ENCODE measurements around the gene DNAH14.

The DNAH14 gene

GRCh38 chr1:225253173-225253572 lies 323.7 kb downstream of the DNAH14 start (continued):
- TF ChIP-seq ELK4 (IDR thresholded peaks at IDR 0.05; ENCODE audit: borderline replicate concordance, low read depth, low read length), result no peak
- TF ChIP-seq ZNF23 (tag by site-specific recombination; IDR thresholded peaks at IDR 0.05; ENCODE audit: borderline replicate concordance), result no peak
- no peak for TF ChIP-seq BCL11A (tag by site-specific recombination; IDR thresholded peaks at IDR 0.05; ENCODE audit: low read depth)
- no peak for TF ChIP-seq CTCF (tag by site-specific recombination; IDR thresholded peaks at IDR 0.05)
- no peak for TF ChIP-seq ZNF555 (tag by site-specific recombination; conservative IDR thresholded peaks at IDR 0.05)
- no peak for TF ChIP-seq PRDM6 (tag by site-specific recombination; IDR thresholded peaks at IDR 0.05)
- no peak for TF ChIP-seq SCRT1 (tag by site-specific recombination; IDR thresholded peaks at IDR 0.05; ENCODE audit: borderline replicate concordance)
- no peak for TF ChIP-seq ZNF311 (tag by site-specific recombination; IDR thresholded peaks at IDR 0.05; ENCODE audit: borderline replicate concordance)
- TF ChIP-seq ZSCAN30 (tag by site-specific recombination; IDR thresholded peaks at IDR 0.05), result no peak

GRCh38 chr1:225253784-225254183 lies 324.3 kb downstream of the DNAH14 start:
- TF ChIP-seq ZNF510 (tag by site-specific recombination; IDR thresholded peaks at IDR 0.05; ENCODE audit: insufficient replicate concordance), result no peak
- TF ChIP-seq ZIC2 (tag by site-specific recombination; IDR thresholded peaks at IDR 0.05), result no peak
- no peak for TF ChIP-seq SP7 (tag by site-specific recombination; IDR thresholded peaks at IDR 0.05)
- TF ChIP-seq EGR2 (tag by site-specific recombination; IDR thresholded peaks at IDR 0.05; ENCODE audit: low read depth), result no peak
- no peak for TF ChIP-seq KLF1 (tag by site-specific recombination; IDR thresholded peaks at IDR 0.05)
- TF ChIP-seq INSM2 (tag by site-specific recombination; IDR thresholded peaks at IDR 0.05), result no peak
- no peak for TF ChIP-seq ZNF645 (tag by site-specific recombination; IDR thresholded peaks at IDR 0.05)
- TF ChIP-seq ZNF560 (tag by site-specific recombination; IDR thresholded peaks at IDR 0.05; ENCODE audit: borderline replicate concordance), result no peak
- no peaks in the 10 kb centered on the region for H3K36me3 ChIP-seq (ENCODE audit: control insufficient read depth in 2 of 2, insufficient read depth in 1 of 2, low read length in 2 of 2)
- POLR2A ChIA-PET, result no interaction called here
- H3K4me1 ChIP-seq (ENCODE audit: control insufficient read depth, insufficient read depth, low read length), result no peaks in the 10 kb centered on the region
- CTCF ChIA-PET, result interaction anchor here (2.0 kb wide), 1 partner anchor 65 kb away, joined by 7 read pairs; no protein-coding TSS in a partner anchor
- no peak overlapping the region for H3K27ac ChIP-seq (ENCODE audit: extremely low read depth, low read depth, low read length)
- H3K9me3 ChIP-seq (ENCODE audit: control insufficient read depth, insufficient read depth, low read depth, low read length), result no peaks in the 10 kb centered on the region
- no peak overlapping the region for H3K4me3 ChIP-seq (ENCODE audit: low read depth, low read length)
